GM12875 (cell line): ENCODE data around the gene LPP.

Experiments
- H3K4me3 ChIP-seq: one replicate; pipeline ENCODE4 v1.5.1; 2011; ENCODE audit warnings: low read depth, low read length, control low read depth
- CTCF ChIP-seq: IDR thresholded peaks from 2 replicates; pipeline ENCODE4 v1.5.1; 2011; ENCODE audit warnings: low read depth, mild to moderate bottlenecking, control low read depth, inconsistent platforms, low read length, moderate library complexity, borderline replicate concordance; ENCODE audit not compliant: insufficient read depth

The LPP gene

GRCh38 chr3:188473591-188474288 lies 319.8 kb downstream of the LPP start:
- H3K4me3 ChIP-seq, result no peak overlapping the region
- TF ChIP-seq CTCF, result no peak

DNA sequence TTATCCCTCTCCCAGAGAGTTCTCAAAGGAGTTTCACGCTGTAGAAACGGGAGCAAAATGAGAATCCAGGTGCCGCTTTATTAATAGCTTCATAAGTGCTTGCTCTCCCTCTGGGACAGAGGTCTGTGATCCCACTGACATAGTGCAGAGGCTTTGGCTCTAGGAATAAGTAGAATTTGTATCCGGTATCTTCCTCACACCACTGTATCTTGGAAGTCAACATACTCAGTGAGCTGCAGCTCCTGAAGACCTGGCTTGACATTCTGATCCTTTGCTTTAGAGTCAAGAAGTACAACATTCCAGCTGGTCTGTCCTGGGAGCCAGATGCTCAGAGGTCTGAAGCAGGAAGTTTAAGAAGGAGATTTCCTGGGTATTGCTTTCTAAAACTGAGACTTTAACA lies 323.0 kb downstream of the LPP start:
- no peak overlapping the region for H3K4me3 ChIP-seq
- TF ChIP-seq CTCF, result no peak

- no peak overlapping the region for H3K4me3 ChIP-seq
- TF ChIP-seq CTCF, result no peak
These were observed 326.1 kb downstream of the LPP start for GRCh38 chr3:188480011-188480410.

- no peak overlapping the region for H3K4me3 ChIP-seq
- no peak for TF ChIP-seq CTCF
These were observed 329.0 kb downstream of the LPP start for GRCh38 chr3:188482929-188483328.

GRCh38 chr3:188486126-188486525 lies 332.2 kb downstream of the LPP start:
- no peak for TF ChIP-seq CTCF
- no peak overlapping the region for H3K4me3 ChIP-seq

GRCh38 chr3:188486952-188487351 lies 333.0 kb downstream of the LPP start:
- H3K4me3 ChIP-seq, result no peak overlapping the region
- no peak for TF ChIP-seq CTCF

GRCh38 chr3:188487652-188488051 lies 333.7 kb downstream of the LPP start:
- H3K4me3 ChIP-seq, result no peak overlapping the region
- TF ChIP-seq CTCF, result no peak
